ENCODE results near the gene TBC1D9B. TPM values are rescaled to one million over a fixed set of nuclear protein-coding genes. Genes with fewer than 3 reads are reported as not detected.

Gene TBC1D9B
- total RNA-seq, 1 donor from 2014 or later = 64.2 TPM

DNA sequence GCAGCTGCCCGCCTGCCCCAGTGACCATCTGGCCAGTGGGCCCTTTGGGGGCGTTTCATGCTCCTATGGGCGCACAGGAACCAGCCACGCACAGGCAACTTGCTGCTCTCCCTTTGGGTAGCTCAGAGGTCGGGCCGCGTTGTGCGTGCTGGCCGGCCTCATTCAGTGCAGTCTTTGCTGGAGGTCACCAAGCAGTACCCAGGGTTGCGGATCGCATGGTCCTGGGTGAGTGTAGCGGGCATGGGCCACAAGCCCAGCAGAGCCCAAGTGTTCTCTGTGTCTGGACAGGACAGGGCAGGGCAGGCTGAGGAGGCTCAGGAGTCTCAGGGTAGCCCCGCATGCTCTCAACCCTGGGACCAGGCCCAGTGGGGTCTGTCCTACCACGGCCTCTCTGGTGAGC, 39.2 kb downstream of the TBC1D9B start:
- no peak for DNase-seq

DNA sequence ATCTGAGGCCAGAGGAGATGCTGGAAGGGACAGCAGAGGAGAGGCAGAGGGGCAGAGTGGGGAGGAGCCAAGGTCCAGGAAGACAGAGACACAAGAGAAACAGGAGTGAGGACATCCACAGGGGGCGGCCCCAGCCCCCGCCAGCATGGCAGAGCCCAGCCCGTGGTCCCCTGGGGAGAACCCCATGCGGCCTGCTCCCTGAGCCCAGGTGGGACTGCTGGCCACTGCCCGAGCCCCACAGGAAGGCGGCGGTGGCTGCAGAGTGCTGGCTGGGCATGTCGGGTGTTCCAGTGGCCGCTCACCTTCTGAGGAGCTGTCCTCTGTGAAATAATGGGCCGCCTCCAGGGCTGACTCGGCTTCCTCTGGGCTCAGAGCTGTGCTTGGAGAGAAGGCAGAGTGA, 40.2 kb downstream of the TBC1D9B start:
- no peak for DNase-seq

DNA sequence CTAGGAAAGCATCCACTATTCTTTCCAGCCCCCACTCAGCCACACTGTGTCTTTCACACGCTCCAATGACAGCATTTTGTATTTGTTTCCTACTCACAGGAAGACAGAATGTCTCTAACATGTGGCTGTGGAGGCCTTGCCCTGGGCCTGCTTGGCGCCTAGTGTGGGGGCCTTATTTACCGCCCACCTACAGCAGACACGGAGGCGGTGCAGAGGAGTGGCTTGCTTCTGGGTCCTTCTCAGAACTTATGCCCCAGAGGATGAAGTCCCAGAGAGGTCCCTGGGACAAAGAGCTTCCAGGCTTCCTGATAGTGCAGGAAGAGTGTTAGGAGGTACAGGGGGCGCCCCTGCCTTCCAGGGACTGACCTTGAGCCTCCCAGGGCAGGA, 40.6 kb downstream of the TBC1D9B start:
- DNase-seq = no peak

DNA sequence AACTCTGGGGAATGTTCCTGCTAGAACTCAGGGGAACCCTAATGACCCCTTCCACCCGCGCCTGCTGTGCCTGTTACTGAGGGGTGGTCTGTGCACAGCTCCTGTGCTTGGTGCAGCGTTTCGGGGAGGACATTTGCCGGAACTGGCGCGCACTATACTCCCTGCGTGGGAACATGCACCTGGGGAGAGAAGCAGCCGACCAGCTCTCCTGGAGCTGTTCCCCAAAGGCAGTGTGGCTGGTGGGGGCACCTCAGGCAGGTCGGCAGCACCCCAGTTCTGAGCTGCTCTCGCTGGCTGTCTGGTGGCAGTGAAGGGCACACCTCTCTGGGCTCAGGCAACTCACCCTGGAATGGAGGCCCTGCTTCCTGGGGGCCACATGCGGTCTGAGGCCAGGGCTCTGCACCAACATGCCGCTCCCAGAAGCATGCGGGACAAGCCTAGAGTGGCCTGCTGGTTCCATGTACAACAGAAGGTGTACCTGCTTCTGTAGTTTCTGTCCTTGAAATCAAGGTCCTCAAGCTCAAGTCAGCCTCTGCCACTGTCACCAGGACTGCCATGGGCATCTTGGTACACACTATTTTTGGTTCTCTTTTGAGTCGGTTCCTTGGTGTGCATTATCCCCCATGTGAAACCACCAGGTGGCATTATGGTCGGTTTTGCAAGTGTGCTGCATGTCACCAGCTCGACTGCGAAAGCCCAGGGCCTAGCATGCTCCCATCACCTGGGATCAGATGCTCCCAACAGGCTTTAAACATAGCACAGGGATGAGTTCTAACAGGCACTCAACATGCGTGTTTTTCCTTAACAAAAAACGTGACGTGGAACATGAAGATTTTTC, 41.2 kb downstream of the TBC1D9B start:
- peak; percentile 27 for DNase-seq

DNA sequence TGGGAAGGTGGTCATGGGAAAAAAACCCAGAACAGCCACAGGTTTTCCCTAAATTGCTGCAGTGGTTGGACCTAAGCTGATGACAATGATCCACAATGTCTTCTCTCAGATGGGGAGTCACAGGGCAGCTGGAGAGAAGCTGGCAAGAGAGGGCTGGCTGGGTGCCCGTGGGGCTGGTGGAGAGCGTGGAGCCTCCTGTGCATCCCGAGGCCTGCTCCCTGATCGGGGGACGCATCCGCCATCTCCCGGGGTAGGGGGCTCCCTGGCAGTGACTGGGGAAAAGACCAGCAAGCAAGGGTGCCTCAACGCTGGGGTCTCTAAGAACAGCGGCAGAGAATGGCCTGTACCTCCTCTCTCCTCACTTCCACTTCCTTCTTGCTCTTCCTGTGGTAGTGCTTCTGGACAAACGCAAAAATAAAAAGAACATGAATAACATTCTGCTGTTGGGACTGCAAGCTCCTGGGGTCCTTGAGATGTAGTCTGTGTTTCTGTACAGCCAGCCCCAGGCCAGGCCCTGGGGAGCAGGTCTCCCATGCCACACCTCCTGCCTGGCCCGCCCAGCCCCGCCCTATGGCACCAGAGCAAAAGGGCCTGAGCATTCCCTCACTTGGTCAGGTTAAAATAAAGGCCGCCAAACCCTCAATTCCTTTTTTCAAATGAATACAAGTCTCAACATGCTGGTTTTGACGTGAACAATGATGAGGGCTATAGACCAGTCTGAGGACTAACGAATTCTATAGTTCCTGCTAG, 42.0 kb downstream of the TBC1D9B start:
- DNase-seq = no peak

DNA sequence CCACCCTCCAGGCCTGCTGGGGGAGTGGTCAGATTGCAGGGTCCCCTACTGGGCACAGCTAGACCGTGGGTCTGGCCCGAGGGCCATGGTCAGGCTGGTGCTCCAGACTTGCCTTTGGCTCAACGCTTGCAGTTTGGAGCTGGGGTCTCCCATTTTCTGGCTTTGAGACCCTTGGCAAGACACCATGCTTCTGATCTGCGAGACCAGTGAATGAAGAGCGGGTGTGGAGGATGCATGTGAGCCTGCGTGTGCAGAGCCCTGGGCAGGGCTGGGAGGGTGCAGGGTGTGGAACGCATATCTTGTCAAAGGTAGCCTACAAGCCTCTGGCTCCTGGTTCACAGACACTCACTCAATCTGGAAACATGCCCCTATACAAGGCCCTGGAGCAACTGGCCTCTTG, 43.0 kb downstream of the TBC1D9B start:
- no peak for DNase-seq

DNA sequence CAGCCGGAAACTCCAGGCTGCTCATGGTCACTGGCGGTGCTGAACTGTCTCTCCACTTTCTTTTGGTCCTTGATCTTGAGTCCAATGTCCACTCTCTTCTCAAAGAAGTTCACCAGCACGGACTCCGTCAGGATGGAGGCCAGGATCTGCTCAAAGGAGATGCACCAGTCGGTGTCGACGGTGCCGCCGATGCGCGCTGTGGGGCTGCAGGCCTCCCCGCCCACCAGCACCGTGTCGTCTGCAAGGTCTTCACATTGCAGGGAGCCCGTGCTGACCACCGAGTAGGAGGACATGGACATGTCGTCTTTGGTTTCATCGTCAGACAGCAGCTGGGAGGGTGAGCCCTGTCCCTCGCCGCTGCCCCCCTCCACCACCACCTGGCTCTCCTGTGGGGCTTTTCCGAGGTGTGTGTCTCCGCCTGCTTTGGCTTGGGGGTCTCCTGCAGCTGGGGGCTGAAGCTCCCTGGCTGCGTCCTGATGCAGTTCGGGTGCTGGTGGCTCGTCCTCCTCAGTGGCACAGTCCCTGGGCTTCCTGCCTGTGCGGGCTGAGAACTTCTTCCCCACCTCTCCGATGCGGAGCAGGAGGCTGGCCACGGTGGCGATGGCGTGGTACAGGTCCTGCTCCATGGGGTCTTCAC, 44.1 kb downstream of the TBC1D9B start:
- DNase-seq = no peak

DNA sequence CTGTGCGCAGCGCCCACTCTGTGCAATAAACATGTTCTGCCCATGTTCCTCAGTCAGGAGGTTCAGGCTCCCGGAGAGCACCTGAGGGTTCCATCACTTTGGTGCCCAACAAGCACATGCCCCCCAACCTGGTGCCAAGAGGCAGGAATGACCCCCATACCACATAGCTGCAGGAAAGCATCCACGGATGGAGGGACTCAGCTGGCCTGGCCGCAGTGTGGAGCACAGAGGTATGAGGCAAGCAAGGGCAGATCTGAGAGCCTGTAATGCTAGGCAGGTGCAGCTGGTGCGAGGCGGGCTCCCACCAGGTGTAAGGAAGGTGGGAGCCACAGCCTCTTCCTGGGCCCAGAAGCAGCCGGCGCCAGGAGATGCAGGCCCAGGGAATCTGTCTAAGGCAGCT, 44.8 kb downstream of the TBC1D9B start:
- DNase-seq = no peak

DNA sequence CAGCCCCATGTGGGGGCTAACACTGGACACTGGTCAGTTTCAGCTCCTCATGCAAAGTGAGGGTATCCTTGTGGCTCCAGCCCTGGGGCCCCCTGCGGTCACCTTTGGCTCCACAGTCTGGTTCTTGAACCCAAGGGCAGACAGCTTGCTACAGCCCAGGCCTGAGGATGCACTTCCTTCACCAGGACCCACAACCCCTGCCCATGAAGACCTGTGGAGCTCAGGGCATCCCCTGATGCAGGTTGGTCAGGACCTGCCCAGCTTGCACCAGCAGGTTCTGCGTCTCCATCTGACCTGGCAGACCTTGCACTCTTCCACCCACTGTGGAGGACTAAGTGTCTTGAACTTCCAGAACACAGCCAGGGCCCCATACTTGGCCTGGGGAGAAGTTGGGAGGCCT, 45.4 kb downstream of the TBC1D9B start:
- DNase-seq = no peak

DNA sequence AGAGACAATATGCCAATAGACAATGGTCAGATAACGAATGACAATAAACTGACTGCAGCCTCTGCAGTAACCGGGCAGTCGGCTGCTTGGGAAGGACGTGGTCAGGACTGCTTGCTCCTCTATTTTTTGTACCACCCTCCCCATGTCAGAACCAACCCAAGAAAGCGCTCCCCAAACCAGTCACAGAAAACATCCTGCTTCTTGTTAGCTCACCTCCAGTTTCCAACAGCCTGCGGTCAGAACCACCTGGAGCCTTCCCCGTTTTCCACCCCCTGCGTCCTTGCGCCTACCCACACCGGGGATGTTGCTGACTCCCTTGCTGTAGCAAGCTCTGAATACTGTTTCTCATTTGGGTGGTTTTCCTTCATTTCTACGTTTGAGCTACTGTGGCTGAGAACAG, 47.4 kb downstream of the TBC1D9B start:
- DNase-seq = no peak

DNA sequence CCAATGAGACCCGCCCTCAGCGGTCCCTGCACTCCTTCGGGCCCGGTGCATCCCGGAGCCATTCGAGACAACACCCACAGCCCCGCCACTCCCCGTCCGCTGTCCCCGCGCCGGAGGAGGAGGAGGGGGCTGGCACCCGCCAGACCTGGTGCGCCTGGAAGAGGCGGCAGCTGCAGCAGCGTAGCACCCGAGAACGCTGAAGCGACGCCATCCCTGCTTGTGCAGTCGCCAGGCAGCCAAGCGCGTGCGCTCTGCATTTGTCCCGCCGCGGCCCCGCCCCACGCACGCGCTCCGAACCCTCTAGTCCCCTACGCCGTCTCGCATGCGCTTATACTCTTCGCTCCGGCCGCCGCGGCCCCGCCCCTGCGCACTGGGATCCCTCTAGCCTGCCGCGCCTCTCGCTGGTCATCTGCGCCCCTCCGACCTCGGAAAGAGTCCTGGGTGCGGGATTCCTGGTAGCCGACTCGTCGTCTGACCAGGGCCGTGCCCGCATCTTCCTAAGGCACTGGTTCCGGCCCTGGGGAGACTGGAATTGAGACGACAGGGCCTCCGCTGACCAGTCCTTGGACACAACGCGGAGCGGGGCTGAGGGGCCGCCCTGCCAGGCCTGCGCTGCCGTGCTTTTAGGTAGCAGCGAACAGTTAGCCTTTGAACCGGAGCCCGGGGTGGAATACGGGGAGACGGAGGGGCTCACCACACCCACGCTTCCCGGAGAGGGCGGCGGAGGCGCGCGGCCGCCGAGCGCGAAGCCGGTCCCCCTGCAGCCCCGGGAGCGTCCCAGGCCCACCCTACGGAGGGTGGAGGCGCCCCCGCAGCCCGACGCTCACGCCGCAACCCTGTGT, 48.9 kb downstream of the TBC1D9B start, which contains the start of gene MRNIP:
TSS of gene MRNIP (minus strand) at position 232 of the 842 bp plus-strand sequence. CDS start at position 211, 21 bp downstream.
- peak; percentile 98 for DNase-seq

DNA sequence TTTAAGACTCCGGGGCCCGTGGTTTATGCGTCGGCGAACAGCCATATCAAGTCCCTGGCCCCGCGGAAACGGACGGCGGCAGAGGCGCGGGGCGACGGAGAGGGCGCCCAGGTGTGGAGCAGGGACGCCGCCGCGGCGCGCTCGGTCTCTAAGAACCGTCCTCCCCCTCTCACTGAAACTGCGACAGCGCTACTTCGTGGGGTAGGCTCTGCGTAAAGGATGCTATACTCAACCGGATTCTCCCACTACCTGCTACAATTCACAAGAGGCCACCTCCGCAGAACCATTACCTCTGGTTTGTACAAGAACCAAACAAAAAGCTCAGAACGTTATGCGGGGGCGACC, 49.5 kb downstream of the TBC1D9B start:
- peak; percentile 52 for DNase-seq

DNA sequence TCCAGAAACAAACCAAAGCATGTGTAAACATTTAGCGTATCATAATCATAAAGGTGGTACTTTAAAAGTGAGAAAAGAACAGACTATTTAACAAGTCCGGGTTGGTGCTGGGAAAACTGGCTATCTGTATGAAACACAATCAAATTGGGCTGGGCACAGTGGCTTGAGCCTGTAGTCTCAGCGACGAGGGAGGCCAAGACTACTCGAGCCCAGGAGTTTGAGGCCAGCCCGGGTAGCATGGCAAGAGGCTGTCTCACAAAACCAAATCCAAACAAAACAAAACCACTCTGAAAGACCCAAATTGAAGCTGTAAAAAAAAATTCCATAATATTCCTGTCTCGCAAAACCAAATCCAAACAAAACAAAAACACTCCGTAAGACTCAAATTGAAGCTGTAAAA, 53.3 kb downstream of the TBC1D9B start:
- DNase-seq = no peak

DNA sequence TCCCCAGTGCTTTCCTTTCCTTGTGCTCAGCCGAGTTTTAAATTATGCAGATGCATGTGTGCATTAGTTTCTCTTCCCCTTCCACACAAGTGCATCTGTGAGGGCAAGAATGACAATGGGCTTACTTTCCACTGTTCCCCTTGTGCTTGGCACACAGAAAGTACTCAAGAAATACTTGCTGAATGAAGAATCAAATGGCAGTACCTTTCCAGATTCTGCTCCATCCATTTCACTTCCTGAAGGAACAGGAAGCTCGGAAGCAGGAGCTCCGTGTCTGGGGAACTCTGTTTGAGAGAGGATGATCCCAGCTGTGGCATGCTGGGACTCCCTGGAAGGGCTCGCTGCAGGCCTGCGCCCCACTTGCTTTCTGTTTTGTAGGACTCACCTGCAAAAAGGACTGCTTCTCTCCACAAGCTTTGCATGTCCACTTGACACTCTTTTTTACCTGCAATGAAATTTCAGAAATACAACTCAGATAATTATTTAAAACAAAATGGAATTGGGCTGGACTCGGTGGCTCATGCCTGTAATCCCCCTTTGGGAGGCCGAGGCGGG, 54.6 kb downstream of the TBC1D9B start:
- no peak for DNase-seq

DNA sequence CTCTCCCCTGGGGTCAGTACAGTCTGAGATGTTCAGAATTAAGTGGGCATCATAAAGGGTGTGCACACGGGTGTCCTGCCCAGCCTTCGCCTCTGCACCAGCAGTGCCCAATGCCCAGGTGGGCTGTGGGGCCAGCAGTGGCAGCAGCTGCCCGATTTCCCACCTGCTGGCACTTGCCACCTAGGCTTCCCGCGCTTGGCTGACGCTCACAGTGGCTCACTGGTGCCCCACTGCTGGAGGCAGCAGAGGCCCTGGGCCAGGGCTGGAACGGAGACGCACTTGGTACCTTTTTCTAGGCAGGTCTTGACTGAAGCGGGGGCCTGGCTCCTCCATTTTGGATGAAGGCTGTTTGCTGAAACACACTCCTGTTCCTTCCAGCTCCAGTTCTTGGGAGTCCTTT, 66.1 kb downstream of the TBC1D9B start:
- DNase-seq = no peak

DNA sequence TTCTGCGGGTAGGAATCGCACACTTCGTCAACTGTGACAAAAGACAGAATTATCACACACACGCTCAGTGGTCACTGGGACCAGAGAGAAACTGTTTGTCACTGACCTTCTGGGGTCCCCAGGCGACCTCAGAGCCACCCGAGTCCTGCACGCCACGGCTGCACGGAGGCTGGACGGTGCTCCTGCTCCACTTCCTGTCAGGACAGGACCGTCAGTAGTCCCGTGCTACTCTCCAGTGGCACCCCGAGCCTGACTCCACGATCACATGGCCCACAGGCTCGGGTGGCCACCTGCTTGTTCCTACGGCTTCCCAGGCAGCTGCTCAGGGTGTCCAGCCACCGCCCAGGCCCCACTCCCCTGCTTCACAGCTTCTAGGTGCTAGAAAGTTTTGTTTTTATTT, 66.9 kb downstream of the TBC1D9B start:
- DNase-seq = no peak

DNA sequence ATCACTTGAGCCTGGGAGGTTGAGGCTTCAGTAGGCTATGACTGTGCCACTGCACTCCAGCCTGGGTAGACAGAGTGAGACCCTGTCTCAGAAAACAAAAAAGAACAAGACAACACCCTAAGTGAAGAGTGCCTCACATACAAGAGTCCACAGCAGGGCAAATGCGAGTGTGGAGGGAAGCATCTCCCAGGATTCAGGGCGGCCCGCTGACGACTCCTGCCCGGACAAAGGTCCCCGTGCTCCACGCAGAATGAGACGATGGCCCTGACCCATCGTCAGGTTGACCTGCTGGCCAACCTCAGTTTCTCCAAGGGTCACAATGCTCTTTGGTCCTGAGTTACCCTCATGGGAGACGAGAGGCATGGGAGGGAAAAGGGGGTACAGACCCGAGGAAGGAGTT, 67.4 kb downstream of the TBC1D9B start:
- DNase-seq = no peak

DNA sequence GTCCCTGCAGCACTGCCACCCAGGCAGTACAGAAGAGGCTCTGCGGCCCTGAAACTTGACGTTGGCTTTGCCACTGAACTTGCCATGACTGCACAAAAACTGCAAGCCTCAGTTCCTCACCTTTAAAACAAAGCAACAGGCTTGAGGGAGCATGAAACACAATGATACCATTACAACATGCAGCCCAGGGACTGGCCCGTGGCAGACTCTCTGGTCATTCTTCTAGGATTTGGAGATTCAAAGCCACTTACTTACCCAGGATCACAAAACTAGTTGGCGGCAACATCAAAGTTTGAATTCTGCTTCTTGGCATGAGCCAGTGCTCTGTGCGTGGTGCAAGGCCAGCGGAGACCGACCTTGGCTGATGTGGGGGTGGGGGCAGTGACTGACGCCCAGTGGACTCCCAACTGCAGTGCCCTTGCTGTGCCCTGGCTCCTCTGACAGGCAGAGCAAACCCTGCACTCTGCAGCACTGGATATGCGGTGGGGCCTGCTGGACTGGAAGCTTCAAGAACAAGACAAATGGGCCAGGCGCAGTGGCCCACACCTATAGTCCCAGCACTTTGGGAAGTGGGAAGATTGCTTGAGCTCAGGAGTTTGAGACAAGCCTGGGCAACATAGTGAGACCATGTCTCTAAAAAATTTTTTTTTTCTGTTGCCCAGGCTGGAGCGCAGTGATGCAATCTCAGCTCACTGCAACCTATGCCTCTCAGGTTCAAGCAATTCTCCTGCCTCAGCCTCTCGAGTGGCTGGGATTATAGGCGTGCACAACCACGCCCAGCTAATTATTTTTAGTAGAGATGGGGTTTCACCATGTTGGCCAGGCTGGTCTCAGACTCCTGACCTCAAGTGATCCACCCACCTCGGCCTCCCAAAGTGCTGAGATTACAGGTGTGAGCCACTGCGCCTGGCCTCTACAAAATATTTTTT, 68.1 kb downstream of the TBC1D9B start:
- no peak for DNase-seq

DNA sequence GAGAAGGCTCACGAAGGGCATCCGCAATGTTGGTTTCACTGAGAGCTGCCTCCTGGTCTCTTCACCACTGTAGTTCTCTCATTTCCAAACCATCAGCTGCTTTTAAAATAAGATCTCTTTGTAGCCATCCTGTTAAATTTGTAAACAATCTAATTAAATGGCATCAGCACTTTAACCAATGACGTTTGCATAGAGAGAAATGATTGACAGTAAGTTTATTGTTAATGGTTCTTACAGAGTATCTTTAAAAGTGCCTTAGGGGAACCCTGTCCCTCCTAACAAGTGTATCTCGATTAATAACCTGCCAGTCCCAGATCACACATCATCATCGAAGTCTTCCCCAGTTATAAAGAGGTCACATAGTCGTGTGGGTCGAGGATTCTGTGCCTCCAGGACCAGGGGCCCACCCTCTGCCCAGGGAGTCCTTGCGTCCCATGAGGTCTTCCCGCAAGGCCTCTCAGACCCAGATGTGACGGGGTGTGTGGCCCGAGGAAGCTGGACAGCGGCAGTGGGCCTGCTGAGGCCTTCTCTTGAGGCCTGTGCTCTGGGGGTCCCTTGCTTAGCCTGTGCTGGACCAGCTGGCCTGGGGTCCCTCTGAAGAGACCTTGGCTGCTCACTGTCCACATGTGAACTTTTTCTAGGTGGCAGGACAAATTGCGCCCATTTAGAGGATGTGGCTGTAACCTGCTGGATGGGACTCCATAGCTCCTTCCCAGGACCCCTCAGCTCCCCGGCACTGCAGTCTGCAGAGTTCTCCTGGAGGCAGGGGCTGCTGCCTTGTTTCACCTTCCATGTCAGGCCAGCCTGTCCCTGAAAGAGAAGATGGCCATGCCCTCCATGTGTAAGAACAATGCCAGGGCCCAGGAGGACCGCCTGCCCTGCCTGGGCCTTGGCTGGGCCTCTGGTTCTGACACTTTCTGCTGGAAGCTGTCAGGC, 70.4 kb downstream of the TBC1D9B start:
- no peak for DNase-seq
